ENCODE measurements around the gene RAB33A. TPM values are rescaled to one million over a fixed set of nuclear protein-coding genes. Genes with fewer than 3 reads are reported as not detected.

RAB33A gene
- total and polyA plus RNA-seq, 2 donors, result 7.7 to 9.9 TPM

- DNase-seq (ENCODE audit: low read depth in 6 of 9, low spot score in 9 of 9), result no peak
- Histone ChIP-seq H3K4me3 (ENCODE audit: low read length in 2 of 2) (no peak overlapping the region), H3K36me3 (ENCODE audit: control insufficient read depth in 2 of 2, insufficient read depth in 2 of 2, low read length in 1 of 2) (no peaks in the 10 kb centered on the region), H3K27ac (ENCODE audit: low read depth in 1 of 2, low read length in 1 of 2) (no peak overlapping the region), H3K9me3 (ENCODE audit: control insufficient read depth in 2 of 2, insufficient read depth in 1 of 2, low read length in 1 of 2) (no peaks in the 10 kb centered on the region), H3K4me1 (ENCODE audit: control insufficient read depth in 2 of 2, insufficient read depth in 2 of 2, low read length in 2 of 2) (peaks cover 0 to 30% of the 10 kb centered on the region in 2 donors), H3K27me3 (ENCODE audit: control insufficient read depth in 2 of 2, insufficient read depth in 1 of 2, low read length in 1 of 2) (peaks cover 0 to 11% of the 10 kb centered on the region in 2 donors)
These were observed 4.6 kb downstream of the RAB33A start for GRCh38 chrX:130176354-130176776.

GRCh38 chrX:130176942-130177341 is 5.2 kb downstream of the RAB33A start:
- H3K9me3 ChIP-seq (ENCODE audit: control insufficient read depth in 2 of 2, insufficient read depth in 1 of 2, low read length in 1 of 2), result no peaks in the 10 kb centered on the region
- 92% methylated on average over 4 of the region's 4 CpGs for WGBS
- peaks cover 0 to 6% of the 10 kb centered on the region in 2 donors for H3K27me3 ChIP-seq (ENCODE audit: control insufficient read depth in 2 of 2, insufficient read depth in 1 of 2, low read length in 1 of 2)
- peaks cover 0 to 29% of the 10 kb centered on the region in 2 donors for H3K4me1 ChIP-seq (ENCODE audit: control insufficient read depth in 2 of 2, insufficient read depth in 2 of 2, low read length in 2 of 2)
- no peaks in the 10 kb centered on the region for H3K36me3 ChIP-seq (ENCODE audit: control insufficient read depth in 2 of 2, insufficient read depth in 2 of 2, low read length in 1 of 2)
- H3K4me3 ChIP-seq (ENCODE audit: low read length in 2 of 2), result no peak overlapping the region
- H3K27ac ChIP-seq (ENCODE audit: low read depth in 1 of 2, low read length in 1 of 2), result no peak overlapping the region
- DNase-seq (ENCODE audit: low read depth in 6 of 9, low spot score in 9 of 9), result no peak

- Histone ChIP-seq H3K27ac (ENCODE audit: low read depth in 1 of 2, low read length in 1 of 2) (no peak overlapping the region), H3K4me1 (ENCODE audit: control insufficient read depth in 2 of 2, insufficient read depth in 2 of 2, low read length in 2 of 2) (peaks cover 0 to 12% of the 10 kb centered on the region in 2 donors), H3K9me3 (ENCODE audit: control insufficient read depth in 2 of 2, insufficient read depth in 1 of 2, low read length in 1 of 2) (no peaks in the 10 kb centered on the region), H3K4me3 (ENCODE audit: low read length in 2 of 2) (no peak overlapping the region), H3K36me3 (ENCODE audit: control insufficient read depth in 2 of 2, insufficient read depth in 2 of 2, low read length in 1 of 2) (no peaks in the 10 kb centered on the region), H3K27me3 (ENCODE audit: control insufficient read depth in 2 of 2, insufficient read depth in 1 of 2, low read length in 1 of 2) (no peaks in the 10 kb centered on the region)
- no peak for DNase-seq (ENCODE audit: low read depth in 6 of 9, low spot score in 9 of 9)
- WGBS, result 79% methylated on average over 5 of the region's 5 CpGs
These were observed 7.4 kb downstream of the RAB33A start for GRCh38 chrX:130179170-130179569.

- Histone ChIP-seq H3K9me3 (ENCODE audit: control insufficient read depth in 2 of 2, insufficient read depth in 1 of 2, low read length in 1 of 2) (no peaks in the 10 kb centered on the region), H3K4me3 (ENCODE audit: low read length in 2 of 2) (no peak overlapping the region), H3K27me3 (ENCODE audit: control insufficient read depth in 2 of 2, insufficient read depth in 1 of 2, low read length in 1 of 2) (no peaks in the 10 kb centered on the region), H3K27ac (ENCODE audit: low read depth in 1 of 2, low read length in 1 of 2) (no peak overlapping the region), H3K4me1 (ENCODE audit: control insufficient read depth in 2 of 2, insufficient read depth in 2 of 2, low read length in 2 of 2) (peaks cover 0 to 11% of the 10 kb centered on the region in 2 donors), H3K36me3 (ENCODE audit: control insufficient read depth in 2 of 2, insufficient read depth in 2 of 2, low read length in 1 of 2) (no peaks in the 10 kb centered on the region)
- DNase-seq (ENCODE audit: low read depth in 6 of 9, low spot score in 9 of 9), result no peak
- 69% methylated on average over 7 of the region's 7 CpGs for WGBS
These were observed 7.9 kb downstream of the RAB33A start for GRCh38 chrX:130179579-130180215.

GRCh38 chrX:130184168-130184567 is 12.4 kb downstream of the RAB33A start:
- H3K36me3 ChIP-seq (ENCODE audit: control insufficient read depth in 2 of 2, insufficient read depth in 2 of 2, low read length in 1 of 2), result no peaks in the 10 kb centered on the region
- H3K27ac ChIP-seq (ENCODE audit: low read depth in 1 of 2, low read length in 1 of 2), result no peak overlapping the region
- 95% methylated on average over 11 of the region's 11 CpGs for WGBS
- H3K4me1 ChIP-seq (ENCODE audit: control insufficient read depth in 2 of 2, insufficient read depth in 2 of 2, low read length in 2 of 2), result peaks cover 0 to 14% of the 10 kb centered on the region in 2 donors
- H3K27me3 ChIP-seq (ENCODE audit: control insufficient read depth in 2 of 2, insufficient read depth in 1 of 2, low read length in 1 of 2), result no peaks in the 10 kb centered on the region
- H3K9me3 ChIP-seq (ENCODE audit: control insufficient read depth in 2 of 2, insufficient read depth in 1 of 2, low read length in 1 of 2), result no peaks in the 10 kb centered on the region
- DNase-seq (ENCODE audit: low read depth in 6 of 9, low spot score in 9 of 9), result no peak
- no peak overlapping the region for H3K4me3 ChIP-seq (ENCODE audit: low read length in 2 of 2)

GRCh38 chrX:130184857-130185256 is 13.1 kb downstream of the RAB33A start:
- no peak overlapping the region for H3K4me3 ChIP-seq (ENCODE audit: low read length in 2 of 2)
- no peaks in the 10 kb centered on the region for H3K36me3 ChIP-seq (ENCODE audit: control insufficient read depth in 2 of 2, insufficient read depth in 2 of 2, low read length in 1 of 2)
- H3K9me3 ChIP-seq (ENCODE audit: control insufficient read depth in 2 of 2, insufficient read depth in 1 of 2, low read length in 1 of 2), result no peaks in the 10 kb centered on the region
- no peaks in the 10 kb centered on the region for H3K27me3 ChIP-seq (ENCODE audit: control insufficient read depth in 2 of 2, insufficient read depth in 1 of 2, low read length in 1 of 2)
- WGBS, result 79% methylated on average over 2 of the region's 2 CpGs
- no peak for DNase-seq (ENCODE audit: low read depth in 6 of 9, low spot score in 9 of 9)
- H3K27ac ChIP-seq (ENCODE audit: low read depth in 1 of 2, low read length in 1 of 2), result no peak overlapping the region
- H3K4me1 ChIP-seq (ENCODE audit: control insufficient read depth in 2 of 2, insufficient read depth in 2 of 2, low read length in 2 of 2), result peaks cover 0 to 14% of the 10 kb centered on the region in 2 donors

- no peak for DNase-seq (ENCODE audit: low read depth in 6 of 9, low spot score in 9 of 9)
- no peak overlapping the region for H3K27ac ChIP-seq (ENCODE audit: low read depth in 1 of 2, low read length in 1 of 2)
- WGBS, result 93% methylated on average over 4 of the region's 4 CpGs
These were observed 14.9 kb downstream of the RAB33A start for GRCh38 chrX:130186651-130187050.

GRCh38 chrX:130190801-130191200 is 19.0 kb downstream of the RAB33A start:
- H3K4me1 ChIP-seq (ENCODE audit: control insufficient read depth in 2 of 2, insufficient read depth in 2 of 2, low read length in 2 of 2), result peaks cover 0 to 8% of the 10 kb centered on the region in 2 donors
- no peaks in the 10 kb centered on the region for H3K9me3 ChIP-seq (ENCODE audit: control insufficient read depth in 2 of 2, insufficient read depth in 1 of 2, low read length in 1 of 2)
- no peak for DNase-seq (ENCODE audit: low read depth in 6 of 9, low spot score in 9 of 9)
- WGBS, result 98% methylated on average over 4 of the region's 4 CpGs
- H3K4me3 ChIP-seq (ENCODE audit: low read length in 2 of 2), result no peak overlapping the region
- H3K27me3 ChIP-seq (ENCODE audit: control insufficient read depth in 2 of 2, insufficient read depth in 1 of 2, low read length in 1 of 2), result no peaks in the 10 kb centered on the region
- H3K27ac ChIP-seq (ENCODE audit: low read depth in 1 of 2, low read length in 1 of 2), result no peak overlapping the region
- no peaks in the 10 kb centered on the region for H3K36me3 ChIP-seq (ENCODE audit: control insufficient read depth in 2 of 2, insufficient read depth in 2 of 2, low read length in 1 of 2)

More at GRCh38 chrX:130186651-130187050, 14.9 kb downstream of the RAB33A start:
- Histone ChIP-seq H3K4me3 (ENCODE audit: low read length in 2 of 2) (no peak overlapping the region), H3K27me3 (ENCODE audit: control insufficient read depth in 2 of 2, insufficient read depth in 1 of 2, low read length in 1 of 2) (no peaks in the 10 kb centered on the region), H3K36me3 (ENCODE audit: control insufficient read depth in 2 of 2, insufficient read depth in 2 of 2, low read length in 1 of 2) (no peaks in the 10 kb centered on the region), H3K9me3 (ENCODE audit: control insufficient read depth in 2 of 2, insufficient read depth in 1 of 2, low read length in 1 of 2) (no peaks in the 10 kb centered on the region), H3K4me1 (ENCODE audit: control insufficient read depth in 2 of 2, insufficient read depth in 2 of 2, low read length in 2 of 2) (peaks cover 0 to 14% of the 10 kb centered on the region in 2 donors)

GRCh38 chrX:130196466-130196865 is 24.7 kb downstream of the RAB33A start:
- DNase-seq (ENCODE audit: low read depth in 6 of 9, low spot score in 9 of 9), result no peak
- Histone ChIP-seq H3K36me3 (ENCODE audit: control insufficient read depth in 2 of 2, insufficient read depth in 2 of 2, low read length in 1 of 2) (no peaks in the 10 kb centered on the region), H3K27ac (ENCODE audit: low read depth in 1 of 2, low read length in 1 of 2) (no peak overlapping the region), H3K9me3 (ENCODE audit: control insufficient read depth in 2 of 2, insufficient read depth in 1 of 2, low read length in 1 of 2) (no peaks in the 10 kb centered on the region), H3K4me3 (ENCODE audit: low read length in 2 of 2) (no peak overlapping the region), H3K4me1 (ENCODE audit: control insufficient read depth in 2 of 2, insufficient read depth in 2 of 2, low read length in 2 of 2) (no peaks in the 10 kb centered on the region), H3K27me3 (ENCODE audit: control insufficient read depth in 2 of 2, insufficient read depth in 1 of 2, low read length in 1 of 2) (no peaks in the 10 kb centered on the region)
- WGBS, result 94% methylated on average over 7 of the region's 7 CpGs

All from thymus (tissue), 11 donors.